GM12878 (cell line): ENCODE measurements around the gene GPC5.

Source experiments
- CTCF ChIP-seq, 3 experiments: IDR thresholded peaks in 2 of 3; conservative IDR thresholded peaks in 1 of 3; 2 replicates each; pipeline ENCODE4 v1.5.1; 2011; ENCODE audit warnings: low read depth in 3 of 3, low read length in 3 of 3, mild to moderate bottlenecking in 3 of 3, control low read depth in 2 of 3, moderate library complexity in 2 of 3, inconsistent platforms in 1 of 3, mixed read lengths in 1 of 3; ENCODE audit not compliant: control insufficient read depth in 2 of 3, insufficient read depth in 1 of 3; ENCODE audit errors: extremely low read depth in 1 of 3
- FOXK2 ChIP-seq: fragments of 450-650 bp; IDR thresholded peaks from 2 replicates; pipeline ENCODE4 v1.6.1; 2017; ENCODE audit warnings: mild to moderate bottlenecking, moderate library complexity
- KDM1A ChIP-seq: fragments of 200-600 bp; sonication (generic); IDR thresholded peaks from 2 replicates; pipeline ENCODE4 v1.6.1; 2016; ENCODE audit warnings: borderline replicate concordance
- NRF1 ChIP-seq: conservative IDR thresholded peaks from 2 replicates; pipeline ENCODE4 v1.6.1; 2011; ENCODE audit warnings: mild to moderate bottlenecking, low read depth, low read length, improper control_type of control experiment
- POLR2A ChIP-seq: IDR thresholded peaks from 2 replicates; pipeline ENCODE4 v1.6.1; 2011; ENCODE audit warnings: low read depth, mild to moderate bottlenecking, low read length
- REST ChIP-seq: IDR thresholded peaks from 2 replicates; pipeline ENCODE4 v1.6.1; 2012; ENCODE audit warnings: mild to moderate bottlenecking, low read depth, low read length
- SREBF1 ChIP-seq: IDR thresholded peaks from 2 replicates; pipeline ENCODE4 v1.6.1; 2012; ENCODE audit warnings: mild to moderate bottlenecking, low read length
- ZNF274 ChIP-seq: IDR thresholded peaks from one replicate; pipeline ENCODE4 v1.8.0; 2011; ENCODE audit not compliant: insufficient read length, insufficient read depth

- TF ChIP-seq SREBF1 (no peak), NRF1 (no peak), POLR2A (no peak), KDM1A (no peak), REST (no peak), CTCF (IDR thresholded peaks at IDR 0.05 in 2 of 3, conservative IDR thresholded peaks at IDR 0.05 in 1 of 3; ENCODE audit: control insufficient read depth in 2 of 3, extremely low read depth in 1 of 3, insufficient read depth in 1 of 3, low read depth in 3 of 3, low read length in 3 of 3) (no peak), FOXK2 (no peak), ZNF274 (no peak)
Measured at GRCh38 chr13:92761710-92762109, 1363.3 kb downstream of the GPC5 start.
